ENCODE results near the gene CCNE1.

Gene CCNE1

GRCh38 chr19:29855087-29855486, 43.3 kb downstream of the CCNE1 start:
- no peak for TF ChIP-seq CTCF (IDR thresholded peaks at IDR 0.05; ENCODE audit: borderline replicate concordance, insufficient read depth, low read depth, low read length)
- H3K4me3 ChIP-seq (ENCODE audit: low read depth, low read length) = no peak overlapping the region

GRCh38 chr19:29855741-29856500, 44.1 kb downstream of the CCNE1 start:
- no peak for TF ChIP-seq CTCF (IDR thresholded peaks at IDR 0.05; ENCODE audit: borderline replicate concordance, insufficient read depth, low read depth, low read length)
- no peak overlapping the region for H3K4me3 ChIP-seq (ENCODE audit: low read depth, low read length)

GRCh38 chr19:29858000-29858596, 46.3 kb downstream of the CCNE1 start:
- peak; percentile 90 for TF ChIP-seq CTCF (IDR thresholded peaks at IDR 0.05; ENCODE audit: borderline replicate concordance, insufficient read depth, low read depth, low read length)
- H3K4me3 ChIP-seq (ENCODE audit: low read depth, low read length) = no peak overlapping the region

GRCh38 chr19:29858621-29859020, 46.8 kb downstream of the CCNE1 start:
- H3K4me3 ChIP-seq (ENCODE audit: low read depth, low read length) = no peak overlapping the region
- TF ChIP-seq CTCF (IDR thresholded peaks at IDR 0.05; ENCODE audit: borderline replicate concordance, insufficient read depth, low read depth, low read length) = no peak

- no peak for TF ChIP-seq CTCF (IDR thresholded peaks at IDR 0.05; ENCODE audit: borderline replicate concordance, insufficient read depth, low read depth, low read length)
- H3K4me3 ChIP-seq (ENCODE audit: low read depth, low read length) = no peak overlapping the region
Measured at GRCh38 chr19:29860492-29860891, 48.7 kb downstream of the CCNE1 start.

- H3K4me3 ChIP-seq (ENCODE audit: low read depth, low read length) = no peak overlapping the region
- TF ChIP-seq CTCF (IDR thresholded peaks at IDR 0.05; ENCODE audit: borderline replicate concordance, insufficient read depth, low read depth, low read length) = no peak
Measured at GRCh38 chr19:29861574-29861973, 49.8 kb downstream of the CCNE1 start.

GRCh38 chr19:29866011-29866410, 54.2 kb downstream of the CCNE1 start:
- TF ChIP-seq CTCF (IDR thresholded peaks at IDR 0.05; ENCODE audit: borderline replicate concordance, insufficient read depth, low read depth, low read length) = no peak
- no peak overlapping the region for H3K4me3 ChIP-seq (ENCODE audit: low read depth, low read length)

Data from GM12875 (cell line).